ENCODE data around the gene DNAJC27. TPM values are rescaled to one million over a fixed set of nuclear protein-coding genes. Genes with fewer than 3 reads are reported as not detected.

Gene DNAJC27
- total and polyA plus RNA-seq, 9 of the 15 experiments (the other 6 are each of a cell fraction or from before 2014, with no cell fraction given) = 0.53 to 5.9 (median 3.0) TPM

DNA sequence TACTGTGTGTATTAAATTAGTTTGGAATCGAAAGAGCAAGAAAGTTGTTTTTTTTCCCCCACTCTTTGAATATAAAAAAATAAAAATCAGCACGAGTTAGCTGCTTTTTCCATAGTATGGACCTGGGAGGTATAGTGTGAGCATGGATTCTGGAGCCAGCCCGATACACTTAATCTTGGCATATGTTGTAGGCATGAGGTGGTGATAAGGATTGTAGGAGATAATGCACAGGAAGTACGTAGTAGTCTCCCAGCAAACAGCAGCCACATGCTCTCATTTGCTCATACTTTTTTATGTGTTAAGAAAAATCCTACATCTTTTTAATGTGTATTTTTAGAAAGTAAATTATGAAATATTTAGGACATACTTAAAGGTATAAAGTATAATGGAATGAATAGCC lies 2.1 kb upstream of the DNAJC27 start (continued):
- TF ChIP-seq LCOR (CRISPR knock-in tag; IDR thresholded peaks at IDR 0.05) (no peak), BACH1 (tag; IDR thresholded peaks at IDR 0.05) (no peak), TCF3 (CRISPR knock-in tag; IDR thresholded peaks at IDR 0.05) (peak; percentile 50), ATF1 (CRISPR knock-in tag; IDR thresholded peaks at IDR 0.05) (no peak), ATF1 (tag; IDR thresholded peaks at IDR 0.05) (peak; percentile 60), PYGO2 (tag; IDR thresholded peaks at IDR 0.05) (no peak), STAT5B (CRISPR knock-in tag; IDR thresholded peaks at IDR 0.05) (no peak), GATAD2B (IDR thresholded peaks at IDR 0.05; ENCODE audit: borderline replicate concordance) (0 out of 2 replicates have a peak, but pooled peaks have one; percentile 21), GABPA (tag; conservative IDR thresholded peaks at IDR 0.05; ENCODE audit: low read depth) (peak; percentile 81), ZNF24 (IDR thresholded peaks at IDR 0.05) (no peak), CBFA2T3 (IDR thresholded peaks at IDR 0.05) (peak; percentile 66), ADNP (tag; IDR thresholded peaks at IDR 0.05) (0 out of 2 replicates have a peak, but pooled peaks have one; percentile 3), CXXC5 (CRISPR knock-in tag; IDR thresholded peaks at IDR 0.05) (no peak), SMAD3 (CRISPR knock-in tag; conservative IDR thresholded peaks at IDR 0.05) (no peak)
- TF ChIP-seq, protein P1, sequence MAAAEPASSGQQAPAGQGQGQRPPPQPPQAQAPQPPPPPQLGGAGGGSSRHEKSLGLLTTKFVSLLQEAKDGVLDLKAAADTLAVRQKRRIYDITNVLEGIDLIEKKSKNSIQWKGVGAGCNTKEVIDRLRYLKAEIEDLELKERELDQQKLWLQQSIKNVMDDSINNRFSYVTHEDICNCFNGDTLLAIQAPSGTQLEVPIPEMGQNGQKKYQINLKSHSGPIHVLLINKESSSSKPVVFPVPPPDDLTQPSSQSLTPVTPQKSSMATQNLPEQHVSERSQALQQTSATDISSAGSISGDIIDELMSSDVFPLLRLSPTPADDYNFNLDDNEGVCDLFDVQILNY (CRISPR knock-in tag; IDR thresholded peaks at IDR 0.05) = no peak
- TF ChIP-seq, protein P2, sequence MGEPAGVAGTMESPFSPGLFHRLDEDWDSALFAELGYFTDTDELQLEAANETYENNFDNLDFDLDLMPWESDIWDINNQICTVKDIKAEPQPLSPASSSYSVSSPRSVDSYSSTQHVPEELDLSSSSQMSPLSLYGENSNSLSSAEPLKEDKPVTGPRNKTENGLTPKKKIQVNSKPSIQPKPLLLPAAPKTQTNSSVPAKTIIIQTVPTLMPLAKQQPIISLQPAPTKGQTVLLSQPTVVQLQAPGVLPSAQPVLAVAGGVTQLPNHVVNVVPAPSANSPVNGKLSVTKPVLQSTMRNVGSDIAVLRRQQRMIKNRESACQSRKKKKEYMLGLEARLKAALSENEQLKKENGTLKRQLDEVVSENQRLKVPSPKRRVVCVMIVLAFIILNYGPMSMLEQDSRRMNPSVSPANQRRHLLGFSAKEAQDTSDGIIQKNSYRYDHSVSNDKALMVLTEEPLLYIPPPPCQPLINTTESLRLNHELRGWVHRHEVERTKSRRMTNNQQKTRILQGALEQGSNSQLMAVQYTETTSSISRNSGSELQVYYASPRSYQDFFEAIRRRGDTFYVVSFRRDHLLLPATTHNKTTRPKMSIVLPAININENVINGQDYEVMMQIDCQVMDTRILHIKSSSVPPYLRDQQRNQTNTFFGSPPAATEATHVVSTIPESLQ (CRISPR knock-in tag; IDR thresholded peaks at IDR 0.05) = no peak
- TF ChIP-seq, protein P3, sequence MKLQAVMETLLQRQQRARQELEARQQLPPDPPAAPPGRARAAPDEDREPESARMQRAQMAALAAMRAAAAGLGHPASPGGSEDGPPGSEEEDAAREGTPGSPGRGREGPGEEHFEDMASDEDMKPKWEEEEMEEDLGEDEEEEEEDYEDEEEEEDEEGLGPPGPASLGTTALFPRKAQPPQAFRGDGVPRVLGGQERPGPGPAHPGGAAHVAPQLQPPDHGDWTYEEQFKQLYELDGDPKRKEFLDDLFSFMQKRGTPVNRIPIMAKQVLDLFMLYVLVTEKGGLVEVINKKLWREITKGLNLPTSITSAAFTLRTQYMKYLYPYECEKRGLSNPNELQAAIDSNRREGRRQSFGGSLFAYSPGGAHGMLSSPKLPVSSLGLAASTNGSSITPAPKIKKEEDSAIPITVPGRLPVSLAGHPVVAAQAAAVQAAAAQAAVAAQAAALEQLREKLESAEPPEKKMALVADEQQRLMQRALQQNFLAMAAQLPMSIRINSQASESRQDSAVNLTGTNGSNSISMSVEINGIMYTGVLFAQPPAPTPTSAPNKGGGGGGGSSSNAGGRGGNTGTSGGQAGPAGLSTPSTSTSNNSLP (IDR thresholded peaks at IDR 0.05; ENCODE audit: borderline replicate concordance, low read depth, low read length) = 0 out of 2 replicates have a peak, but pooled peaks have one; percentile 33
- TF ChIP-seq, protein P4, sequence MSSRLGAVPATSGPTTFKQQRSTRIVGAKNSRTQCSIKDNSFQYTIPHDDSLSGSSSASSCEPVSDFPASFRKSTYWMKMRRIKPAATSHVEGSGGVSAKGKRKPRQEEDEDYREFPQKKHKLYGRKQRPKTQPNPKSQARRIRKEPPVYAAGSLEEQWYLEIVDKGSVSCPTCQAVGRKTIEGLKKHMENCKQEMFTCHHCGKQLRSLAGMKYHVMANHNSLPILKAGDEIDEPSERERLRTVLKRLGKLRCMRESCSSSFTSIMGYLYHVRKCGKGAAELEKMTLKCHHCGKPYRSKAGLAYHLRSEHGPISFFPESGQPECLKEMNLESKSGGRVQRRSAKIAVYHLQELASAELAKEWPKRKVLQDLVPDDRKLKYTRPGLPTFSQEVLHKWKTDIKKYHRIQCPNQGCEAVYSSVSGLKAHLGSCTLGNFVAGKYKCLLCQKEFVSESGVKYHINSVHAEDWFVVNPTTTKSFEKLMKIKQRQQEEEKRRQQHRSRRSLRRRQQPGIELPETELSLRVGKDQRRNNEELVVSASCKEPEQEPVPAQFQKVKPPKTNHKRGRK (tag; IDR thresholded peaks at IDR 0.05) = no peak
- TF ChIP-seq, protein P5, sequence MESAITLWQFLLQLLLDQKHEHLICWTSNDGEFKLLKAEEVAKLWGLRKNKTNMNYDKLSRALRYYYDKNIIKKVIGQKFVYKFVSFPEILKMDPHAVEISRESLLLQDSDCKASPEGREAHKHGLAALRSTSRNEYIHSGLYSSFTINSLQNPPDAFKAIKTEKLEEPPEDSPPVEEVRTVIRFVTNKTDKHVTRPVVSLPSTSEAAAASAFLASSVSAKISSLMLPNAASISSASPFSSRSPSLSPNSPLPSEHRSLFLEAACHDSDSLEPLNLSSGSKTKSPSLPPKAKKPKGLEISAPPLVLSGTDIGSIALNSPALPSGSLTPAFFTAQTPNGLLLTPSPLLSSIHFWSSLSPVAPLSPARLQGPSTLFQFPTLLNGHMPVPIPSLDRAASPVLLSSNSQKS (CRISPR knock-in tag; IDR thresholded peaks at IDR 0.05) = no peak

Measured in K562 (cell line).